CD14-positive monocyte (primary cell): ENCODE measurements around the gene ATP5F1D. TPM values are rescaled to one million over a fixed set of nuclear protein-coding genes. Genes with fewer than 3 reads are reported as not detected.

Experiments
- DNase-seq, 3 donors: peaks; one replicate each; pipeline ENCODE4 v3.0.0-alpha.2; 2011 to 2022
- H2AFZ ChIP-seq: 2 replicates; pipeline ENCODE4 v1.6.0; 2012; ENCODE audit warnings: mild to moderate bottlenecking, low read depth, low read length, inconsistent platforms; ENCODE audit not compliant: insufficient read depth, poor library complexity, severe bottlenecking
- H3K27ac ChIP-seq, 2 donors: 1 replicate in 1 of 2; 2 replicates in 1 of 2; pipeline ENCODE4 v1.5.1; 2012 to 2013; ENCODE audit warnings: low read length in 2 of 2, control low read depth in 1 of 2, inconsistent platforms in 1 of 2, low read depth in 1 of 2, mild to moderate bottlenecking in 1 of 2
- H3K27me3 ChIP-seq, 2 donors: one replicate each; pipeline versions ENCODE4 v1.6.0 to v1.6.1; 2011 to 2013; ENCODE audit warnings: low read length in 2 of 2; ENCODE audit not compliant: control insufficient read depth in 2 of 2, insufficient read depth in 2 of 2
- H3K36me3 ChIP-seq, 2 donors: replicated peaks in 1 of 2; 1 replicate in 1 of 2; 2 replicates in 1 of 2; pipeline versions ENCODE4 v1.5.1 to v1.6.1; 2012 to 2013; ENCODE audit warnings: low read length in 2 of 2, control low read depth in 1 of 2, inconsistent platforms in 1 of 2, mild to moderate bottlenecking in 1 of 2; ENCODE audit not compliant: insufficient read depth in 2 of 2, control insufficient read depth in 1 of 2
- H3K4me1 ChIP-seq, 2 donors: 1 replicate in 1 of 2; 2 replicates in 1 of 2; pipeline versions ENCODE4 v1.5.1 to v1.6.1; 2012 to 2013; ENCODE audit warnings: low read length in 2 of 2, control low read depth in 1 of 2, inconsistent platforms in 1 of 2, mild to moderate bottlenecking in 1 of 2, moderate library complexity in 1 of 2; ENCODE audit not compliant: insufficient read depth in 2 of 2, control insufficient read depth in 1 of 2
- H3K4me2 ChIP-seq: replicated peaks from 2 replicates; pipeline ENCODE3; 2012; ENCODE audit warnings: low read length, moderate library complexity, mild to moderate bottlenecking; ENCODE audit not compliant: poor library complexity, severe bottlenecking; ENCODE audit errors: extremely low read depth
- H3K4me3 ChIP-seq, 3 experiments: fragments of 200-600 bp in 1 of 3; sonication (generic) in 1 of 3; replicated peaks in 1 of 3; 1 replicate in 2 of 3; 2 replicates in 1 of 3; pipeline ENCODE4 v1.5.1; 2011 to 2013; ENCODE audit warnings: low read length in 3 of 3, mild to moderate bottlenecking in 3 of 3, control low read depth in 2 of 3, low read depth in 2 of 3, inconsistent platforms in 1 of 3, moderate library complexity in 1 of 3
- H3K79me2 ChIP-seq: 2 replicates; pipeline ENCODE4 v1.6.0; 2012; ENCODE audit warnings: mild to moderate bottlenecking, control low read depth, inconsistent platforms, low read length, moderate library complexity; ENCODE audit not compliant: insufficient read depth
- H3K9ac ChIP-seq: 2 replicates; pipeline ENCODE4 v1.6.0; 2017; ENCODE audit warnings: low read length, mild to moderate bottlenecking; ENCODE audit not compliant: insufficient read depth, poor library complexity, severe bottlenecking
- H3K9me3 ChIP-seq, 2 donors: replicated peaks in 1 of 2; 1 replicate in 1 of 2; 2 replicates in 1 of 2; pipeline versions ENCODE4 v1.5.1 to v1.6.1; 2012 to 2013; ENCODE audit warnings: low read length in 2 of 2, control low read depth in 1 of 2; ENCODE audit not compliant: control insufficient read depth in 1 of 2, insufficient read depth in 1 of 2
- H4K20me1 ChIP-seq: 2 replicates; pipeline ENCODE4 v1.6.0; 2012; ENCODE audit warnings: mild to moderate bottlenecking, low read length, control low read depth, moderate library complexity; ENCODE audit not compliant: insufficient read depth
- H3K27ac Mint-ChIP-seq, 7 donors: one replicate each; pipeline ENCODE4 v1.8.0; 2020; ENCODE audit warnings: mild to moderate bottlenecking in 7 of 7, mixed read lengths in 7 of 7, moderate library complexity in 6 of 7, inconsistent platforms in 2 of 7
- H3K27me3 Mint-ChIP-seq, 3 donors: one replicate each; pipeline ENCODE4 v1.8.0; 2021 to 2022; ENCODE audit warnings: low read depth in 3 of 3, mild to moderate bottlenecking in 3 of 3, mixed read lengths in 3 of 3, moderate library complexity in 3 of 3, inconsistent platforms in 1 of 3
- H3K36me3 Mint-ChIP-seq, 2 donors: one replicate each; pipeline ENCODE4 v1.8.0; 2020; ENCODE audit warnings: mixed read lengths in 2 of 2, inconsistent platforms in 1 of 2, mild to moderate bottlenecking in 1 of 2
- H3K4me1 Mint-ChIP-seq: one replicate; pipeline ENCODE4 v1.8.0; 2020; ENCODE audit warnings: mild to moderate bottlenecking, mixed read lengths
- H3K4me3 Mint-ChIP-seq, 2 donors: one replicate each; pipeline ENCODE4 v1.8.0; 2020; ENCODE audit warnings: mild to moderate bottlenecking in 2 of 2, mixed read lengths in 2 of 2, moderate library complexity in 1 of 2
- H3K9me3 Mint-ChIP-seq, 7 donors: one replicate each; pipeline ENCODE4 v1.8.0; 2020 to 2022; ENCODE audit warnings: mixed read lengths in 7 of 7, mild to moderate bottlenecking in 6 of 7, moderate library complexity in 6 of 7, inconsistent platforms in 2 of 7
- CTCF ChIP-seq: fragments of 200-600 bp; IDR thresholded peaks from one replicate; pipeline ENCODE4 v1.8.0; 2022; ENCODE audit warnings: antibody characterized with exemption, mild to moderate bottlenecking
- WGBS: methylation state at CpG from one replicate; pipeline ENCODE4 v1.1.5; 2013; ENCODE audit warnings: missing lambda C conversion rate; ENCODE audit not compliant: insufficient coverage; 5-methylcytosine and 5-hydroxymethylcytosine counted together
- intact Hi-C, 2 donors: fragments of 100-400 bp; cut with micrococcal nuclease; formaldehyde crosslinking; loops; one replicate each; pipeline versions ENCODE4 v1.15.0 to v1.15.1; 2023
- polyA plus RNA-seq, 3 donors: library from polyadenylated mRNA; depleted of rRNA in 1 of 3; unstranded in 2 of 3; stranded (reverse) in 1 of 3; fragments of 300-500 nt in 2 of 3; fragments of >200 nt in 1 of 3; fragmentation: Illumina TruSeq in 2 of 3; gene quantifications; 1 replicate in 2 of 3; 2 replicates in 1 of 3; pipeline ENCODE4 v1.2.3, GENCODE V29; 2012 to 2021

ATP5F1D gene
- polyA plus RNA-seq, 3 donors: 122 to 160 (median 143) TPM

DNA sequence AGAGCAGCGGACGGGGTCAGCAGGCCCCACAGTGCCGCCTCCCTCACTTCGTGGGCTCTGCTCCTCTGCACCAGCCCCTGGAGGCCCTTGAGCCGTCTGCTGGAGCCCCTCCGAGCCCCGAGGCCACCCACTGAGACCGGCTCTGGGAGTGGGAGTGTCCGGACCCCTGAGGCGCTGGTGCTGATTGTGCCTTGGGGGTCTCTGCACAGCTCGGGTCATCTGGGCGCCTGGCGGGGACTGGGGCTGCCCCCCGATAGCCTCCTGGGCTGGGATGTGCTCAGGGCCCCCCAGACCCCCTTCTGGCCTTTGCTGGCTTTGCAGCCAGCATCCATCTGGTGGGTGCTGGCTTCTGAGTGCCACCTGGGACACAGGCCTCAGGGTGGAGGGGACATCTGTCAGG lies 19.2 kb upstream of the ATP5F1D start:
- H3K36me3 Mint-ChIP-seq: peaks cover 16 to 43% of the 10 kb centered on the region in 2 donors
- intact Hi-C loops: no loop called here
- H3K4me1 Mint-ChIP-seq: no peaks in the 10 kb centered on the region
- Histone ChIP-seq H4K20me1 (peaks cover 87% of the 10 kb centered on the region), H3K27ac (no peak overlapping the region), H2AFZ (no peak overlapping the region), H3K36me3 (peaks cover 53 to 73% of the 10 kb centered on the region in 2 donors), H3K4me1 (no peaks in the 10 kb centered on the region), H3K79me2 (peaks cover 18% of the 10 kb centered on the region), H3K27me3 (no peaks in the 10 kb centered on the region), H3K4me2 (no peak overlapping the region), H3K9me3 (no peaks in the 10 kb centered on the region), H3K9ac (no peak overlapping the region), H3K4me3 (no peak overlapping the region)
- H3K27me3 Mint-ChIP-seq: peaks cover 0 to 2% (median 0%) of the 10 kb centered on the region in 3 donors
- H3K9me3 Mint-ChIP-seq: peaks cover 0 to 4% (median 0%) of the 10 kb centered on the region in 7 donors
- TF ChIP-seq CTCF: no peak
- H3K27ac Mint-ChIP-seq: peak overlapping the region in 2 of 7 donors; percentile 33 to 76
- DNase-seq: no peak
- no peak overlapping the region for H3K4me3 Mint-ChIP-seq
- 97% methylated on average over 14 of the region's 14 CpGs for WGBS

- peaks cover 0 to 2% (median 0%) of the 10 kb centered on the region in 3 donors for H3K27me3 Mint-ChIP-seq
- H3K36me3 Mint-ChIP-seq: peaks cover 17 to 40% of the 10 kb centered on the region in 2 donors
- peaks cover 0 to 9% (median 2%) of the 10 kb centered on the region in 7 donors for H3K9me3 Mint-ChIP-seq
- Histone ChIP-seq H3K79me2 (peaks cover 9% of the 10 kb centered on the region), H3K4me3 (no peak overlapping the region), H3K9me3 (no peaks in the 10 kb centered on the region), H3K4me1 (no peaks in the 10 kb centered on the region), H2AFZ (no peak overlapping the region), H4K20me1 (peaks cover 79% of the 10 kb centered on the region), H3K9ac (no peak overlapping the region), H3K4me2 (no peak overlapping the region), H3K27me3 (no peaks in the 10 kb centered on the region), H3K27ac (no peak overlapping the region), H3K36me3 (peaks cover 53 to 80% of the 10 kb centered on the region in 2 donors)
- H3K4me1 Mint-ChIP-seq: no peaks in the 10 kb centered on the region
- WGBS: 93% methylated on average over 39 of the region's 48 CpGs
- H3K27ac Mint-ChIP-seq: peak overlapping the region in 2 of 7 donors; percentile 33 to 35
- TF ChIP-seq CTCF: peak; percentile 56
- no peak for DNase-seq
- no peak overlapping the region for H3K4me3 Mint-ChIP-seq
- intact Hi-C loops: no loop called here
These were observed 18.3 kb upstream of the ATP5F1D start for GRCh38 chr19:1223018-1223855.
